ENCODE data around the gene LMF1. TPM values are rescaled to one million over a fixed set of nuclear protein-coding genes. Genes with fewer than 3 reads are reported as not detected.

Gene LMF1
- total and polyA plus RNA-seq, 3 donors from 2014 or later: 12.5 to 83.4 (median 66.6) TPM

GRCh38 chr16:815861-816260 is 154.9 kb downstream of the LMF1 start:
- WGBS, 2 donors: 94 to 95% methylated on average over 15 of the region's 15 CpGs
- intact Hi-C loops (cut with DNase I; ENCODE audit: low total_unique reads): loop anchor here (10.0 kb wide), 1 partner anchor 239 kb away; no protein-coding TSS in a partner anchor
- H3K4me3 ChIP-seq: no peak overlapping the region
- H3K4me1 ChIP-seq: no peaks in the 10 kb centered on the region
- H3K36me3 ChIP-seq (ENCODE audit: low read depth, missing control alignments): no peaks in the 10 kb centered on the region
- no peaks in the 10 kb centered on the region for H3K27me3 ChIP-seq
- no peak overlapping the region for H3K27ac ChIP-seq
- DNase-seq: no peak
- no peak for TF ChIP-seq CTCF (IDR thresholded peaks at IDR 0.05)
- no peak for TF ChIP-seq POLR2A (IDR thresholded peaks at IDR 0.05)
- H3K9me3 ChIP-seq: no peaks in the 10 kb centered on the region

- Histone ChIP-seq H3K9me3 (no peaks in the 10 kb centered on the region), H3K36me3 (ENCODE audit: low read depth, missing control alignments) (no peaks in the 10 kb centered on the region), H3K27ac (no peak overlapping the region), H3K4me3 (no peak overlapping the region), H3K4me1 (no peaks in the 10 kb centered on the region), H3K27me3 (no peaks in the 10 kb centered on the region)
- intact Hi-C loops (cut with DNase I; ENCODE audit: low total_unique reads): loop anchor here (10.0 kb wide), 1 partner anchor 240 kb away; no protein-coding TSS in a partner anchor
- TF ChIP-seq CTCF (IDR thresholded peaks at IDR 0.05) (no peak), POLR2A (IDR thresholded peaks at IDR 0.05) (no peak)
- DNase-seq: no peak
- 85 to 88% methylated on average over 9 of the region's 9 CpGs for WGBS, 2 donors
Measured at GRCh38 chr16:814974-815373, 155.8 kb downstream of the LMF1 start.

GRCh38 chr16:813916-814412 is 156.8 kb downstream of the LMF1 start:
- Histone ChIP-seq H3K27me3 (no peaks in the 10 kb centered on the region), H3K4me3 (no peak overlapping the region), H3K27ac (no peak overlapping the region), H3K36me3 (ENCODE audit: low read depth, missing control alignments) (no peaks in the 10 kb centered on the region), H3K4me1 (no peaks in the 10 kb centered on the region), H3K9me3 (no peaks in the 10 kb centered on the region)
- TF ChIP-seq POLR2A (IDR thresholded peaks at IDR 0.05) (no peak), CTCF (IDR thresholded peaks at IDR 0.05) (no peak)
- DNase-seq: no peak
- intact Hi-C loops (cut with DNase I; ENCODE audit: low total_unique reads): loop anchor here (10.0 kb wide), 1 partner anchor 241 kb away; no protein-coding TSS in a partner anchor
- WGBS, 2 donors: 35 to 54% methylated on average over 22 of the region's 22 CpGs

GRCh38 chr16:813204-813915 is 157.4 kb downstream of the LMF1 start:
- H3K27me3 ChIP-seq: no peaks in the 10 kb centered on the region
- TF ChIP-seq POLR2A (IDR thresholded peaks at IDR 0.05): no peak
- TF ChIP-seq CTCF (IDR thresholded peaks at IDR 0.05): peak; percentile 53 to 61 (median 55)
- peak overlapping the region in 1 of 2 donors; percentile 17 for H3K4me3 ChIP-seq
- peak; percentile 50 for DNase-seq
- WGBS, 2 donors: 4 to 19% methylated on average over 9 to 42 of the region's 67 CpGs
- intact Hi-C loops (cut with DNase I; ENCODE audit: low total_unique reads): loop anchor here (10.0 kb wide), 1 partner anchor 241 kb away; no protein-coding TSS in a partner anchor
- H3K36me3 ChIP-seq (ENCODE audit: low read depth, missing control alignments): no peaks in the 10 kb centered on the region
- no peak overlapping the region for H3K27ac ChIP-seq
- H3K9me3 ChIP-seq: no peaks in the 10 kb centered on the region
- H3K4me1 ChIP-seq: peaks cover 3% of the 10 kb centered on the region
